Measurements from ENCODE around the gene CAPS.

CAPS gene

DNA sequence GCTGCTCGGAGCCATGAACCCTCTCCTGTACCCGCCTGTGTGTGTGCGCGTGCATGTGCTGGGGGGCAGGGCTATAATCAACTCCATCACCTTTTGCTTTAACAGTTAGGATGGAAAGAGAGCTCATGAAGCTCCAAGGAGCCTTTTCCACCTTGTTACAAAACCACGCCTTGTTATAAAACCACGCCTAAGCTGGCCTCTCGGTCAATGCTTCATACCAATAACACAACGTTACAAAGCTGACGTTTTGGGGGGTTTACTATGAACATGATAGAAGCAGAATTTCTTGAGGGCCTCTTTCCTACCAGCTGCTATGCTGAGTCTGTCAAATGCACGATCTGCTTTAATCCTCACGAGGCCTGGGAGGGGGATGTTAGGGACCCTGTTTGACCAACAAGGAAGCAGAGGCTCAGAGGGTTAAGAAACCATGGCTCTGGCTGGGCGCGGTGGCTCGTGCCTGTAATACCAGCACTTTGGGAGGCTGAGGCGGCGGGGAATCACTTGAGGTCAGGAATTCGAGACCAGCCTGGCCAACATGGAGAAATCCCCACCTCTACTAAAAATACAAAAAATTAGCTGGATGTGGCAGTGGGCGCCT is 11.9 kb downstream of the CAPS start:
- H3K9me3 ChIP-seq (ENCODE audit: control insufficient read depth, low read length) = no peaks in the 10 kb centered on the region
- H3K4me3 ChIP-seq (ENCODE audit: insufficient read depth, low read depth, low read length) = no peak overlapping the region
- no peak overlapping the region for H3K27ac ChIP-seq (ENCODE audit: insufficient read depth, low read depth, low read length, poor library complexity, severe bottlenecking)
- H3K27me3 ChIP-seq (ENCODE audit: control insufficient read depth, insufficient read depth, low read length, poor library complexity, severe bottlenecking) = no peaks in the 10 kb centered on the region
- WGBS, 2 experiments = 91 to 95% methylated on average over 18 of the region's 18 CpGs
- peaks cover 65% of the 10 kb centered on the region for H3K36me3 ChIP-seq (ENCODE audit: control insufficient read depth, insufficient read depth, low read length)
- H3K4me1 ChIP-seq (ENCODE audit: control insufficient read depth, insufficient read depth, low read length) = no peaks in the 10 kb centered on the region

DNA sequence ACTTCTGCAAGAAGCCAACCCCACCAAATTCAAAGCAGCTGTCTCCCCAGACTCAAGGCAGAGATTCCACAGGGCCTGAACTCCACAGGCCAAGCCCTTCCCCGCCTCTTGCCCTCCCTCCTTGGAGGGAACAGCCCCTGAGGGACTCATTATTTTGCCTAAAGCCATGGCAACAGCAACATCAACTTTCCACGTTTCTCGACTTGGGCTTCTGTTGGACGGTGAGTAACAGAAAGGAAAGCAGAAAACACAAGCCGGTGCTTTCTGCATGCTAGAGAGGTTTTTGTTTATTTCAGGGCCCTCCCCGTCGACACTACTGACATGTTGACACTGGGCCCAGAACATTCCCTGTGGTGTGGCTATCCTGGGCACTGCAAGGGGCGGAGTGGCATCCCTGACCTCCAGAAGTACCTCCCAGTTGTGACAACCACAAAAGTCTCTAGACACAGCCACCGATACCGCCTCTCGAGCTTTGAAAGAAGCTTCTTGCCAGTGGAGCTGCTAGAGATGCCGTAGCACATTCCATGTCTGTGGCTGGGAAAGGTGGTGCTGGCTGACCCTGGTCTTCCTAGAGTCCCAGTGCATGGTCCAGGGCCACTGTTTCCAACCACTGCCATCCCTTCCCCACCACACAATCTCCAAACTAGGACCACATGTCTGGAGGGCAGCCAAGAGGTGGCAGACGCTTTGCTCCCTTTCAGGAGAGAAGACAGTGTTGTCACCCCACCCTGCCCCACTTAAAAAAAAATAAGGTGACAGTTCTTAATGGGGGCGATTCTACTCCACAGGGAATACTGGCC is 12.8 kb downstream of the CAPS start:
- H3K9me3 ChIP-seq (ENCODE audit: control insufficient read depth, low read length) = no peaks in the 10 kb centered on the region
- H3K4me1 ChIP-seq (ENCODE audit: control insufficient read depth, insufficient read depth, low read length) = no peaks in the 10 kb centered on the region
- H3K36me3 ChIP-seq (ENCODE audit: control insufficient read depth, insufficient read depth, low read length) = peaks cover 72% of the 10 kb centered on the region
- WGBS, 2 experiments = 96% methylated on average over 14 of the region's 14 CpGs
- H3K27me3 ChIP-seq (ENCODE audit: control insufficient read depth, insufficient read depth, low read length, poor library complexity, severe bottlenecking) = no peaks in the 10 kb centered on the region
- H3K27ac ChIP-seq (ENCODE audit: insufficient read depth, low read depth, low read length, poor library complexity, severe bottlenecking) = no peak overlapping the region
- H3K4me3 ChIP-seq (ENCODE audit: insufficient read depth, low read depth, low read length) = no peak overlapping the region

DNA sequence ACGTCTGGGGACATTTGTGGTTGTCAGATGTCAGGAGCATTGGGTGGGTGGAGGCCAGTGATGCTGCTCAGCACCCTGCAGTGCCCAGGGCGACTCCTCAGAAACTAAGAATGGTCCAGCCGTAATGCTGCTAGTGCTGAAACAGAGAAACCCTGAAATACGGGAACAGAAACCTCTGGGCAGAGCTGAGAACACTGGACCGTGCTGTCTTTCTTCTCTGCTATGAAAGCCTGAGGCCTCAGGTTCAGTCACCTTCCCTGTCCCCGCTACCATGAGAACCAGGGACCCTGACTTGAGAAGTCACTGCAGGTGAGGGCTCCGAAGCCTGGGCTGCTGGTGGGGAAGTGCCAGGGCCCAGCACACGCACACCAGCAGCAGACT is 13.4 kb downstream of the CAPS start:
- H3K27me3 ChIP-seq (ENCODE audit: control insufficient read depth, insufficient read depth, low read length, poor library complexity, severe bottlenecking) = no peaks in the 10 kb centered on the region
- no peaks in the 10 kb centered on the region for H3K4me1 ChIP-seq (ENCODE audit: control insufficient read depth, insufficient read depth, low read length)
- 93 to 96% methylated on average over 8 of the region's 8 CpGs for WGBS, 2 experiments
- H3K36me3 ChIP-seq (ENCODE audit: control insufficient read depth, insufficient read depth, low read length) = peaks cover 68% of the 10 kb centered on the region
- H3K27ac ChIP-seq (ENCODE audit: insufficient read depth, low read depth, low read length, poor library complexity, severe bottlenecking) = no peak overlapping the region
- H3K4me3 ChIP-seq (ENCODE audit: insufficient read depth, low read depth, low read length) = no peak overlapping the region
- H3K9me3 ChIP-seq (ENCODE audit: control insufficient read depth, low read length) = no peaks in the 10 kb centered on the region

DNA sequence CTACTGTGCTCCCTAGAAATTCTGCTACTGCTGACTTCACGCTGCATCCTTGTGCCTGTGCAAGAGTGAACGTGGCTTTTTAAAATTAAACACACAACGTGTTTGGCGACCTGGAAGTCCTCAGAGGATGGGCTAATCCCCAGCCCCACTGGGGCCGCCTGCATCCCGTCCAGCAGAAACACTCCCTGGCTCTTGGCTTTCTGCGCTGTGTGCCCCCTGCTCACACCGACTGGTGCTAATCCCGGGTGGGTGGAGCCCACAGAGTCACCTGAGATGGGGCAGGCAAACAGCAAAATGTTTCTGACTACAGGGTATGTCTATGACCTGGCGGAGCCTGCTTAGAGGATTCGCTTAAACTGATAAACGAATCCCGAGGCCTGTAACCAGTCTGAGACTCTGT is 15.1 kb downstream of the CAPS start:
- Histone ChIP-seq H3K27me3 (ENCODE audit: control insufficient read depth, insufficient read depth, low read length, poor library complexity, severe bottlenecking) (no peaks in the 10 kb centered on the region), H3K4me3 (ENCODE audit: insufficient read depth, low read depth, low read length) (no peak overlapping the region), H3K9me3 (ENCODE audit: control insufficient read depth, low read length) (no peaks in the 10 kb centered on the region), H3K36me3 (ENCODE audit: control insufficient read depth, insufficient read depth, low read length) (peaks cover 53% of the 10 kb centered on the region), H3K27ac (ENCODE audit: insufficient read depth, low read depth, low read length, poor library complexity, severe bottlenecking) (no peak overlapping the region), H3K4me1 (ENCODE audit: control insufficient read depth, insufficient read depth, low read length) (peaks cover 3% of the 10 kb centered on the region)
- WGBS, 2 experiments = 94 to 96% methylated on average over 13 of the region's 13 CpGs

DNA sequence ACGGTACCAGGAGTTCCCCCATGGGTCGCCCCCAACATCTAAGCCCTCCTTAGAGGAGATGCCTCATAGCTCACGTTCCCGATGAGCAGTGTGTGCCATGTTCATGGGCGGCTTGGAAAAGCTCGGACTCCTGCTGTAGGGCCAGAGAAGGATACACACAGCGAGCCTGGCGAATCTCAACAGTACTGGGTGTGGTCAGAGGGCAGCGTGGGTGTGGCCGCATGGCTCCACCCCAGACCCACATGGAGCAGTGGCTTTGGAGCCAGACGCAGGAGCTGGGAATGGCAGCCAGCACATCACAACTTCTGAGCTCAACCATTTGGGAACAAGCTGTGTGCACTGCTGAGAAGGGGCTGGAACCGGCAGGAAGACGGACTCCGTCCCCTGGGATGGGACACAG is 15.6 kb downstream of the CAPS start:
- H3K4me3 ChIP-seq (ENCODE audit: insufficient read depth, low read depth, low read length) = no peak overlapping the region
- H3K36me3 ChIP-seq (ENCODE audit: control insufficient read depth, insufficient read depth, low read length) = peaks cover 48% of the 10 kb centered on the region
- 91 to 93% methylated on average over 14 of the region's 14 CpGs for WGBS, 2 experiments
- H3K27ac ChIP-seq (ENCODE audit: insufficient read depth, low read depth, low read length, poor library complexity, severe bottlenecking) = no peak overlapping the region
- peaks cover 3% of the 10 kb centered on the region for H3K4me1 ChIP-seq (ENCODE audit: control insufficient read depth, insufficient read depth, low read length)
- no peaks in the 10 kb centered on the region for H3K27me3 ChIP-seq (ENCODE audit: control insufficient read depth, insufficient read depth, low read length, poor library complexity, severe bottlenecking)
- H3K9me3 ChIP-seq (ENCODE audit: control insufficient read depth, low read length) = no peaks in the 10 kb centered on the region

DNA sequence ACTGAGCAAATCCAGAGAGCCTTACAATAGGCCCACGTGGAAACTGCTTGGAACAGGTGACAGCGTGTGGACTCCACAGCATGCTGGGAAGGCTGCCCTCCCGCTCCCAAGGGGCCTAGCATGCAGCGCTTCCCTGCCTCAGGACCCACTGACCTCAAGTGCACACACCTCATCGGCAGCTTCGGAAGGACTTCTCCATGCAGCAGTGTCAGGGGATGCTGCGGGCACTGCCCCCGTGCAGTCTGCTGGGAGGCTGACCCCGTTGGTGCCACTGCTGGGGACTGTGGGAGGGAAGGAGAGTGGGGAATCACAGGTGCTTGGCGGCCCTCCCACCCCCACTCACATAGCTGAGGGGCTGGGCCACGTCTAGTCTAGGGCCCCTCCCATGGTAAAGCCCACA is 17.2 kb downstream of the CAPS start:
- Histone ChIP-seq H3K9me3 (ENCODE audit: control insufficient read depth, low read length) (no peaks in the 10 kb centered on the region), H3K4me3 (ENCODE audit: insufficient read depth, low read depth, low read length) (no peak overlapping the region), H3K27ac (ENCODE audit: insufficient read depth, low read depth, low read length, poor library complexity, severe bottlenecking) (no peak overlapping the region), H3K36me3 (ENCODE audit: control insufficient read depth, insufficient read depth, low read length) (peaks cover 34% of the 10 kb centered on the region), H3K27me3 (ENCODE audit: control insufficient read depth, insufficient read depth, low read length, poor library complexity, severe bottlenecking) (no peaks in the 10 kb centered on the region), H3K4me1 (ENCODE audit: control insufficient read depth, insufficient read depth, low read length) (peaks cover 3% of the 10 kb centered on the region)
- 91 to 95% methylated on average over 10 to 11 of the region's 11 CpGs for WGBS, 2 experiments

DNA sequence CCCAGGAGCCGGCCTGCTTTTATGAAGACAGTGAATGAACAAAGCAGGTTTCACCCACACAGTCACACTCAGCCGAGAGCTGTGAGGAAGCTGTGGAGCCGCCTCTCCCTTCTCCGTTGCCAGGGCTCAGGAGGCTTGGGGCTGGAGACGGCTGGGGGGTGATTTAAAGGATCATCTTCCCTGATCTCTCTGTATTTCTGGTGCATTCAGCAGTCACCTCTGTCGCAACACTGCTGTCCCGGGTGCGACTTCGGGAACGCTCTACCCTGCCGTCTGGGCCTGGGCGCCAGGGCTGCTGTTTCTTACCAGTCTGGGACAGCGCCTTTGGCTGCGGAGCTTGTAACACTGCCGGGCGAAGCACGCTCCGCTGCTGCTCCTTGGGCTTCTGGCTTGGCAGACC is 18.1 kb downstream of the CAPS start:
- H3K36me3 ChIP-seq (ENCODE audit: control insufficient read depth, insufficient read depth, low read length) = peaks cover 30% of the 10 kb centered on the region
- H3K27ac ChIP-seq (ENCODE audit: insufficient read depth, low read depth, low read length, poor library complexity, severe bottlenecking) = no peak overlapping the region
- no peak overlapping the region for H3K4me3 ChIP-seq (ENCODE audit: insufficient read depth, low read depth, low read length)
- 95 to 97% methylated on average over 18 of the region's 18 CpGs for WGBS, 2 experiments
- H3K9me3 ChIP-seq (ENCODE audit: control insufficient read depth, low read length) = no peaks in the 10 kb centered on the region
- no peaks in the 10 kb centered on the region for H3K27me3 ChIP-seq (ENCODE audit: control insufficient read depth, insufficient read depth, low read length, poor library complexity, severe bottlenecking)
- H3K4me1 ChIP-seq (ENCODE audit: control insufficient read depth, insufficient read depth, low read length) = peaks cover 3% of the 10 kb centered on the region

DNA sequence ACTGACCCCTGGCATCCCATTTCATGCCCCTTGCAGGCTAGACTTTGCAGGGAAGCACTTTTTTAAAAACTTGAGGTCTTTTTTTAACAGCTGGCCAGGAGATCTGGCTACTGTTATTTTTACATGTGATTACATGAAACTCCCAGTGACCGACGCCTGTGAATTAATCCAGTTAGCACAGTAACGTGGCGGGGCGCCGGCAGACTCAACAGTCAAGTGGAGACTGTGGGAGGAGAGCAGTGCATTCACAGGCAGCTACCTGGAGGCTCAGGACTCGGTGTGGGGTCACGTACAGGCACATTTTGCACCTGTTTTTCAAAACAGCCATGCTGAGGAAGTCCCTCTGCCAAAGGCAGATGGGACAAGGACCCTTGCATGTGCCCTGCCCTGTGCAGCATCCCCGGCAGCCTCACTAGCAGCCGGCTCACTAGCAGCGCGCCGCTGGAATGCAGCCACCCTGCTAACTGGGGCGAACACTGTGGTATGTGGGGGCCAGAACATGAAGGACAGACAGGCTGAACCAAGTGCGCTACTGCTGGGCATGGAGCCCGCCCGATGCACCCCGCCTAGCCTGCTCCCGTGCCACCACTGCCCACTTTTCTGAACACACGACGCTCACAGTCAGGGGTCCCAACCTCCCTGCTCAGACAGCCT is 18.7 kb downstream of the CAPS start:
- Histone ChIP-seq H3K27ac (ENCODE audit: insufficient read depth, low read depth, low read length, poor library complexity, severe bottlenecking) (no peak overlapping the region), H3K4me3 (ENCODE audit: insufficient read depth, low read depth, low read length) (no peak overlapping the region), H3K4me1 (ENCODE audit: control insufficient read depth, insufficient read depth, low read length) (peaks cover 3% of the 10 kb centered on the region), H3K9me3 (ENCODE audit: control insufficient read depth, low read length) (no peaks in the 10 kb centered on the region), H3K36me3 (ENCODE audit: control insufficient read depth, insufficient read depth, low read length) (peaks cover 24% of the 10 kb centered on the region), H3K27me3 (ENCODE audit: control insufficient read depth, insufficient read depth, low read length, poor library complexity, severe bottlenecking) (no peaks in the 10 kb centered on the region)
- WGBS, 2 experiments = 94% methylated on average over 21 of the region's 21 CpGs

DNA sequence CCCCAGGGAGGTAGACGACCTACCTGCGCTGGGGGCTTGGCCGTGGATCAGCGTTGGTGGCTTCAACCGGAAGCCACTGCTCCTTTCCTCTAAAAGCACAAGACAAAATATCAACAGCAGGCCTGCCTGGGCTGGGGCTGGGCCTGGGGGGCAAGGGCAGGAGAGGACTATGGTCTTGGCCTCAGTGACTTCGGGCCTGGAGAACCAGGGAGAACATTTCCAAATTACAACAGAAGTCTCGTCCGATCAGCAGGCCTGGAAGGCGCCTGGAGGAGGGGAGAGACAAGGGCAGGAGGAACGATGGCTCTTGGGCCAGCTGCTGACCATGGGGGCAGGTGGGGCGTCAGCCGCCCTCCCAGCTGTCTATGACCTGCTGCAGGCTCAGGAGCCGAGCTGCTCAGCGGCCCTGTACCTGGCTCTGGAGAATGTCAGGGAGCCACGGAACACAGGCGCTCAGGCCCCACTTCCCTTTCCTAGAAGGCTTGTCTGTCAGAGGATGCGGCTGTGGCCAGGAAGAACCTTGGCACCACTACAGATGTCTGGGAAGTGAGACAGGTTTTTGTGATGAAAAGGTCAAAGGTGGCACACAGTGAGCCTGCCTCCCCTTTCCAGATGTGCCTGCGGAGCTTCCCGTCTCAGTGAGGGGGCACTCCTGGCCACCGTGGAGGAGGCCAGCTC is 19.5 kb downstream of the CAPS start:
- H3K4me3 ChIP-seq (ENCODE audit: insufficient read depth, low read depth, low read length) = no peak overlapping the region
- no peak overlapping the region for H3K27ac ChIP-seq (ENCODE audit: insufficient read depth, low read depth, low read length, poor library complexity, severe bottlenecking)
- no peaks in the 10 kb centered on the region for H3K27me3 ChIP-seq (ENCODE audit: control insufficient read depth, insufficient read depth, low read length, poor library complexity, severe bottlenecking)
- H3K9me3 ChIP-seq (ENCODE audit: control insufficient read depth, low read length) = no peaks in the 10 kb centered on the region
- peaks cover 3% of the 10 kb centered on the region for H3K4me1 ChIP-seq (ENCODE audit: control insufficient read depth, insufficient read depth, low read length)
- H3K36me3 ChIP-seq (ENCODE audit: control insufficient read depth, insufficient read depth, low read length) = peaks cover 18% of the 10 kb centered on the region
- 93% methylated on average over 20 of the region's 20 CpGs for WGBS, 2 experiments

DNA sequence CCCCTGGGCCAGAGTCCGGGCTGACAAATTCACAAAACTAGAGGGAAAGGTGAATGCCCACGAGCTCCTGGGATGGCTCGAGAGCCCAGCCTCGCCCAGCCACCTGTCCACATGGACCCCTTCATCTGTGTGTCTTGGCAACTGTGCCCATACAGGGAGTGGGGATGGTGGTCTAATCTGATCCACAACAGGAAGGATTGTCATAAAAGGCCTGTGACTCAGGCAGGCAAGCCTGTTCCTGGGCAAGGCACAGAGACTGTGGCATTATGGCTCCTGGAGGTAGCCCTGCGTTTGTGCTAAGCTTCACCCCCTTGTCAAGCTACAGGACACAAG is 20.0 kb downstream of the CAPS start:
- no peak overlapping the region for H3K4me3 ChIP-seq (ENCODE audit: insufficient read depth, low read depth, low read length)
- peaks cover 18% of the 10 kb centered on the region for H3K36me3 ChIP-seq (ENCODE audit: control insufficient read depth, insufficient read depth, low read length)
- H3K9me3 ChIP-seq (ENCODE audit: control insufficient read depth, low read length) = no peaks in the 10 kb centered on the region
- H3K27me3 ChIP-seq (ENCODE audit: control insufficient read depth, insufficient read depth, low read length, poor library complexity, severe bottlenecking) = no peaks in the 10 kb centered on the region
- peaks cover 3% of the 10 kb centered on the region for H3K4me1 ChIP-seq (ENCODE audit: control insufficient read depth, insufficient read depth, low read length)
- WGBS, 2 experiments = 93 to 94% methylated on average over 5 of the region's 5 CpGs
- H3K27ac ChIP-seq (ENCODE audit: insufficient read depth, low read depth, low read length, poor library complexity, severe bottlenecking) = no peak overlapping the region
